Kidney (tissue), 14 donors: ENCODE data around the gene PSME2. TPM values are rescaled to one million over a fixed set of nuclear protein-coding genes. Genes with fewer than 3 reads are reported as not detected.

Experiments
- DNase-seq, 5 donors: peaks; one replicate each; pipeline ENCODE4 v3.0.0-alpha.2; 2013 to 2020
- FAIRE-seq: peaks from 2 replicates; lab custom pipeline; 2012; peaks lifted over from hg19 to GRCh38; lab: Jason Lieb, UNC
- H3K27ac ChIP-seq, 2 donors: one replicate each; pipeline ENCODE4 v1.7.0; 2013; ENCODE audit warnings: low read depth in 2 of 2, low read length in 2 of 2, inconsistent platforms in 1 of 2
- H3K27me3 ChIP-seq: one replicate; pipeline ENCODE4 v1.7.1; 2013; ENCODE audit warnings: low read length, inconsistent platforms; ENCODE audit not compliant: control insufficient read depth, insufficient read depth
- H3K36me3 ChIP-seq, 3 donors: one replicate each; pipeline versions ENCODE4 v1.7.0 to v1.7.1; 2013; ENCODE audit warnings: low read length in 3 of 3, control low read depth in 1 of 3, inconsistent platforms in 1 of 3; ENCODE audit not compliant: insufficient read depth in 3 of 3, control insufficient read depth in 2 of 3
- H3K4me1 ChIP-seq, 3 donors: one replicate each; pipeline versions ENCODE4 v1.7.0 to v1.7.1; 2013; ENCODE audit warnings: low read length in 3 of 3, inconsistent platforms in 1 of 3, low read depth in 1 of 3; ENCODE audit not compliant: control insufficient read depth in 2 of 3, insufficient read depth in 2 of 3
- H3K4me3 ChIP-seq, 3 donors: one replicate each; pipeline versions ENCODE4 v1.7.0 to v1.8.1; 2013; ENCODE audit warnings: low read length in 3 of 3, control low read depth in 1 of 3, inconsistent platforms in 1 of 3
- H3K9ac ChIP-seq, 3 donors: one replicate each; pipeline versions ENCODE4 v1.7.0 to v1.7.1; 2013; ENCODE audit warnings: low read length in 3 of 3, control low read depth in 1 of 3, inconsistent platforms in 1 of 3
- H3K9me3 ChIP-seq, 3 donors: one replicate each; pipeline versions ENCODE4 v1.7.0 to v1.7.1; 2013; ENCODE audit warnings: low read length in 3 of 3, control low read depth in 1 of 3, inconsistent platforms in 1 of 3; ENCODE audit not compliant: control insufficient read depth in 2 of 3, insufficient read depth in 1 of 3
- CTCF ChIP-seq: IDR thresholded peaks from 3 replicates; pipeline ENCODE4 v1.5.1; 2012; ENCODE audit warnings: mild to moderate bottlenecking, moderate library complexity, borderline replicate concordance; ENCODE audit not compliant: insufficient read depth; ENCODE audit errors: extremely low read depth
- intact Hi-C: fragments of 100-400 bp; cut with DNase I; formaldehyde crosslinking; loops from one replicate; pipeline ENCODE4 v1.11.1; 2022
- polyA plus RNA-seq: library from polyadenylated mRNA; stranded (reverse); fragments of 350-450 nt; fragmentation: Illumina TruSeq; extraction: RNeasy Lipid Tissue Mini Kit (QIAGEN cat#74804); gene quantifications from one replicate; pipeline ENCODE4 v1.2.3, GENCODE V29; 2014; ENCODE audit warnings: low read depth, low replicate concordance; ENCODE audit not compliant: insufficient read depth
- total RNA-seq: library from RNA; stranded (reverse); fragmentation: NEBNext Ultra II Directional; extraction: Animal tissue kit (Norgen Biotek cat#: 25700); gene quantifications from one replicate; pipeline ENCODE4 v1.2.1, GENCODE V29; 2021
- donor health status: control.
- donor health status: control.
- donor health status: control.
- donor health status: control.
- donor health status: control.
- donor health status: DM: yes; HTN: yes; CAD: no.
- donor health status: Normal renal cell carcinoma (clear cell type).

PSME2 gene
- total and polyA plus RNA-seq, 2 donors from 2014 or later: 148 to 289 TPM

DNA sequence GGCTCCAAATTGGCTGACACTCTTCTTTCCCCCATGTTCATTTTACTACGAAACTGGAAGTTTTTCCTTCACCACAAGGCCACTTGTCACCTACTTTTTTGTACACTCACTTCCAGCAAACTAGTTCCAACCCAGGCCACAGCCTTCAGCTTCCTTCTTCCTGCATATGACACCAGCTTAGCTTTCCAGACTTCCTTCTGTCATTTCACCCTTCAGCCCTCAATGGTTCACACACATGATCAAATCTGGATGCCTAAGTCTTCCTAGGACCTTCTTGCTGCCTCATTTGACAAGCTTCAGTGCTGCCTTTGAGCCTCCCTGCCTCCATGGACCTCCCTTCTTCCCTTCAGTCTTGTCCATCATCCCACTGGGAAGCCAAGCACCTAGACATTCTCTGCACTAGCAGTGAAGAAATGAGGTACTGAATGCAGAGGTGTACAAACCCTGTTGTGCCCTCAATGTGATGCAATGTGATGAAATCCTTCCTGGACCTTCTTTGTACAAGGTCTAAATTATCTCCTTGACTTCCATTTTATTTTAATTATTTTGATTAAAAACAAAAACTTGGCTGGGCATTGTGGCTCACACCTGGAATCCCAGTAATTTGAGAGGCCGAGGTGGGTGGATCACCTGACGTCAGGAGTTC is 21.2 kb upstream of the PSME2 start:
- Histone ChIP-seq H3K27me3 (no peaks in the 10 kb centered on the region), H3K4me1 (peaks cover 0 to 12% (median 0%) of the 10 kb centered on the region in 3 donors), H3K9ac (no peak overlapping the region), H3K27ac (no peak overlapping the region), H3K9me3 (no peaks in the 10 kb centered on the region), H3K36me3 (peaks cover 5 to 44% (median 30%) of the 10 kb centered on the region in 3 donors), H3K4me3 (no peak overlapping the region)
- TF ChIP-seq CTCF: no peak
- intact Hi-C loops: no loop called here
- DNase-seq (no peak), FAIRE-seq (no peak)

- no peak overlapping the region for H3K9ac ChIP-seq
- DNase-seq: peak in 1 of 5 donors; percentile 10
- H3K4me3 ChIP-seq: no peak overlapping the region
- no peaks in the 10 kb centered on the region for H3K27me3 ChIP-seq
- no peak overlapping the region for H3K27ac ChIP-seq
- intact Hi-C loops: no loop called here
- H3K36me3 ChIP-seq: peaks cover 5 to 45% (median 30%) of the 10 kb centered on the region in 3 donors
- FAIRE-seq: no peak
- peaks cover 0 to 16% (median 9%) of the 10 kb centered on the region in 3 donors for H3K4me1 ChIP-seq
- no peak for TF ChIP-seq CTCF
- no peaks in the 10 kb centered on the region for H3K9me3 ChIP-seq
Measured at GRCh38 chr14:24165785-24166184, 19.4 kb upstream of the PSME2 start.

- H3K36me3 ChIP-seq: peaks cover 5 to 50% (median 30%) of the 10 kb centered on the region in 3 donors
- H3K4me1 ChIP-seq: peaks cover 0 to 20% (median 11%) of the 10 kb centered on the region in 3 donors
- H3K27me3 ChIP-seq: no peaks in the 10 kb centered on the region
- H3K9ac ChIP-seq: no peak overlapping the region
- DNase-seq: peak in 1 of 5 donors; percentile 49
- intact Hi-C loops: no loop called here
- H3K27ac ChIP-seq: no peak overlapping the region
- no peak for TF ChIP-seq CTCF
- H3K9me3 ChIP-seq: no peaks in the 10 kb centered on the region
- no peak for FAIRE-seq
- H3K4me3 ChIP-seq: no peak overlapping the region
Measured at GRCh38 chr14:24164518-24164991, 18.1 kb upstream of the PSME2 start.
